ENCODE data around the gene COPB2. TPM values are rescaled to one million over a fixed set of nuclear protein-coding genes. Genes with fewer than 3 reads are reported as not detected.

Gene COPB2
- polyA plus RNA-seq, 2 donors: 23.2 to 50.6 TPM

DNA sequence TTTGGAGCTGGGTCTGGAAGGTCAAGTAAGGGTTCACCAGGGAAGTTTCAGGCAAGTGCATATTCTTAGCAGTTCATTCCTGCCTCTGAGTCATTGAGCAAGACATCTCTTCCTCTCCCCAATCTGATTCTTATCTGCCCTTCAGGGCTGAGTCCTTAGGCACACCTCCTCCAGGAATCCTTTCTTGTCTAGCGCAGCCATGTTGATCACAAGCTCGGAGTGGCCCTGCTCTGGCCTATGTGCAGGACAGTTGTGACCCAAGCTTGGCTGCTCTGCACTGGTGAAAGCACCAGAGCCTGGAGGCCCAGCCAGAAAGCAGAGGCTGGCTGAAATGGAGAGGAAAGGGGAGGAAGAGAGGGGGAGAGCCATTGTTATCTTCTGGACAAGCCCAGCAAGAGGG lies 76.5 kb downstream of the COPB2 start:
- Histone ChIP-seq H3K27me3 (ENCODE audit: control insufficient read depth in 1 of 2, insufficient read depth in 2 of 2, low read length in 2 of 2) (no peaks in the 10 kb centered on the region), H3K36me3 (ENCODE audit: control insufficient read depth in 2 of 2, insufficient read depth in 2 of 2, low read length in 1 of 2) (no peaks in the 10 kb centered on the region), H3K4me3 (ENCODE audit: low read depth in 1 of 2, low read length in 2 of 2) (no peak overlapping the region), H3K27ac (ENCODE audit: low read depth in 2 of 2, low read length in 1 of 2) (no peak overlapping the region), H3K4me1 (ENCODE audit: control insufficient read depth in 2 of 2, insufficient read depth in 2 of 2, low read length in 1 of 2) (no peaks in the 10 kb centered on the region), H3K9me3 (ENCODE audit: control insufficient read depth in 2 of 2, insufficient read depth in 1 of 2, low read depth in 1 of 2, low read length in 1 of 2) (no peaks in the 10 kb centered on the region)
- WGBS, 2 donors: 92 to 93% methylated on average over 2 of the region's 2 CpGs

DNA sequence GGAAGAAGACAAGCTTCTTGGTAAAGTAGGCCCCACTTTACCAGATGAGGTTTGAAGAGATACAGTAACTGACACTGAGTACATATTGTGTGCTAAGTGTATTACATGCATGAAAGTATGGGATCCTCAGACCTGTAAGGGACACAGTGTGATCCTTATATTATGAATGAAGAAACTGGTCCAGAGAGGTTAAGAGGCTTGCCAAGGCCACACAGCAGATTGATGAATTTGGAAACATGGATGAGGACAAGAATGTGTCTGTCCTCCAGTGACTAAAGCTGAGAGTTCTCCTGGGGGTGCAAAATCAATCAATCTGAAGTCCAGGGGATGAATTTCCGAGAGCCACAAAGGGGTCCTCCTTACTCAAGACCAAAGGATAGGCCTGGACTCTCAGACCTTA lies 77.0 kb downstream of the COPB2 start:
- H3K4me3 ChIP-seq (ENCODE audit: low read depth in 1 of 2, low read length in 2 of 2): no peak overlapping the region
- H3K4me1 ChIP-seq (ENCODE audit: control insufficient read depth in 2 of 2, insufficient read depth in 2 of 2, low read length in 1 of 2): no peaks in the 10 kb centered on the region
- 95 to 97% methylated on average over 1 of the region's 1 CpG for WGBS, 2 donors
- no peaks in the 10 kb centered on the region for H3K27me3 ChIP-seq (ENCODE audit: control insufficient read depth in 1 of 2, insufficient read depth in 2 of 2, low read length in 2 of 2)
- H3K36me3 ChIP-seq (ENCODE audit: control insufficient read depth in 2 of 2, insufficient read depth in 2 of 2, low read length in 1 of 2): no peaks in the 10 kb centered on the region
- no peaks in the 10 kb centered on the region for H3K9me3 ChIP-seq (ENCODE audit: control insufficient read depth in 2 of 2, insufficient read depth in 1 of 2, low read depth in 1 of 2, low read length in 1 of 2)
- H3K27ac ChIP-seq (ENCODE audit: low read depth in 2 of 2, low read length in 1 of 2): no peak overlapping the region

DNA sequence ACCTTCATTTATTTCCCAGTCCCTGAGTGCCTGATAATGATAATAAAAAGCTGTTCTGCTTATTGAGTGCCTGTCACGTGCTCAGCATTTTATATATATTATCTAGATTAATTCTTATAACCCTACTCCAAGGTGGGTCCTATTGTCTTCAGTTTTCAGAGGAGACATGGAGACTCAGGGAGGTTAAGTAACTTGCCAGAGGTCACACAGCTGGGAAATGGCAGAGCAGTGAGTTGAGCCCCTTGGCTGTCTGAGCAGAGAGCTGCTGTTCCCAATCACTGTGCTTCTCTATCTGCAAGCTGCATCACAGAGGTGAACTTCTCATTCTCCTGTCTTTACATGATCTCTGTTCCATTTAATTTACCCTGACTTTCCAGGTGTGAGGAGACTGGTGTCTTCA lies 77.9 kb downstream of the COPB2 start:
- WGBS, 2 donors: 61 to 68% methylated on average over 1 of the region's 1 CpG
- Histone ChIP-seq H3K4me1 (ENCODE audit: control insufficient read depth in 2 of 2, insufficient read depth in 2 of 2, low read length in 1 of 2) (no peaks in the 10 kb centered on the region), H3K9me3 (ENCODE audit: control insufficient read depth in 2 of 2, insufficient read depth in 1 of 2, low read depth in 1 of 2, low read length in 1 of 2) (no peaks in the 10 kb centered on the region), H3K27me3 (ENCODE audit: control insufficient read depth in 1 of 2, insufficient read depth in 2 of 2, low read length in 2 of 2) (no peaks in the 10 kb centered on the region), H3K27ac (ENCODE audit: low read depth in 2 of 2, low read length in 1 of 2) (no peak overlapping the region), H3K4me3 (ENCODE audit: low read depth in 1 of 2, low read length in 2 of 2) (no peak overlapping the region), H3K36me3 (ENCODE audit: control insufficient read depth in 2 of 2, insufficient read depth in 2 of 2, low read length in 1 of 2) (no peaks in the 10 kb centered on the region)

DNA sequence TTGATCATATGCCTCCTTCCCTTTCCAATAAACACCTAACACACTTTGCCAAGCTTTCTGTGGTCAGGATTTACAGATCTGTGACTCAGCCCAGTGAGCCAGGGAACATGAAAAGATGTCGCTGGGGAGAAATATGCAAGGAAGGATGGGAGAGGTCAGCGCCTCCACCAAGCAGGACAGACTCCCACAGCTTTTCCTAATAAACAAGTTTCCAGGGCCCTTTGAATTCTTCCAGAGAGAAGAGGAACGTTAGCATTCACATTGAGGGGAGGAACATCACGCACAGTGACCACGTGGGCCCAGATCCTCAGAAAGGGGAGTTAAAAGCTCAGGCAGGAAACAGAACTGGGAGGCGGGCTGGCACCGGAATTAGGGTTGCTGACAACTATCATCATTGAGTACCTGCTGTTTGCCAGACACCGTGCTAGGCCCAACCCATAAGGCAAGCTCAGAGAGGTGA lies 78.9 kb downstream of the COPB2 start:
- H3K4me1 ChIP-seq (ENCODE audit: control insufficient read depth in 2 of 2, insufficient read depth in 2 of 2, low read length in 1 of 2): no peaks in the 10 kb centered on the region
- H3K36me3 ChIP-seq (ENCODE audit: control insufficient read depth in 2 of 2, insufficient read depth in 2 of 2, low read length in 1 of 2): no peaks in the 10 kb centered on the region
- H3K27ac ChIP-seq (ENCODE audit: low read depth in 2 of 2, low read length in 1 of 2): no peak overlapping the region
- no peaks in the 10 kb centered on the region for H3K9me3 ChIP-seq (ENCODE audit: control insufficient read depth in 2 of 2, insufficient read depth in 1 of 2, low read depth in 1 of 2, low read length in 1 of 2)
- H3K4me3 ChIP-seq (ENCODE audit: low read depth in 1 of 2, low read length in 2 of 2): no peak overlapping the region
- 71 to 84% methylated on average over 8 of the region's 8 CpGs for WGBS, 2 donors
- no peaks in the 10 kb centered on the region for H3K27me3 ChIP-seq (ENCODE audit: control insufficient read depth in 1 of 2, insufficient read depth in 2 of 2, low read length in 2 of 2)

DNA sequence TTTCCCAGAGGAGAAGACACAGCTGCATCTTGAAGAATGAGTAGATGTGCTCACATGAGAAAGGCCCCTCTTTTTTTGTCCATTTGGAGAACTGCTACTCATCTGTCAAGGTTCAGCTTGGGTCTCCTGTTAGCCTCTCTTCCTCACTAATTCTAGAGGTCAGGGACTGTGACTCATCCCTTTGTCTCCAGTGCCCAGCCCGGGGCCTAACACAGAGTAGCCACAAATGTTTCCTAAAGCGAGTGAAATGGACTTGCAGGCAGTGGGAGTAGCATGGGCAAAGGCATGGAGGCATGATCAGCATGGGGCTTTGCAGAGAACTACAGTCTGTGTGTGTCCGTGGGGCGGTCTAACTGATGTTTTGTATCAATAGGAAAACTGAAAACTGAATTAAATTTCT lies 79.6 kb downstream of the COPB2 start:
- H3K27me3 ChIP-seq (ENCODE audit: control insufficient read depth in 1 of 2, insufficient read depth in 2 of 2, low read length in 2 of 2): no peaks in the 10 kb centered on the region
- H3K9me3 ChIP-seq (ENCODE audit: control insufficient read depth in 2 of 2, insufficient read depth in 1 of 2, low read depth in 1 of 2, low read length in 1 of 2): no peaks in the 10 kb centered on the region
- WGBS, 2 donors: 76 to 88% methylated on average over 4 of the region's 4 CpGs
- no peak overlapping the region for H3K27ac ChIP-seq (ENCODE audit: low read depth in 2 of 2, low read length in 1 of 2)
- H3K36me3 ChIP-seq (ENCODE audit: control insufficient read depth in 2 of 2, insufficient read depth in 2 of 2, low read length in 1 of 2): no peaks in the 10 kb centered on the region
- H3K4me3 ChIP-seq (ENCODE audit: low read depth in 1 of 2, low read length in 2 of 2): no peak overlapping the region
- no peaks in the 10 kb centered on the region for H3K4me1 ChIP-seq (ENCODE audit: control insufficient read depth in 2 of 2, insufficient read depth in 2 of 2, low read length in 1 of 2)

DNA sequence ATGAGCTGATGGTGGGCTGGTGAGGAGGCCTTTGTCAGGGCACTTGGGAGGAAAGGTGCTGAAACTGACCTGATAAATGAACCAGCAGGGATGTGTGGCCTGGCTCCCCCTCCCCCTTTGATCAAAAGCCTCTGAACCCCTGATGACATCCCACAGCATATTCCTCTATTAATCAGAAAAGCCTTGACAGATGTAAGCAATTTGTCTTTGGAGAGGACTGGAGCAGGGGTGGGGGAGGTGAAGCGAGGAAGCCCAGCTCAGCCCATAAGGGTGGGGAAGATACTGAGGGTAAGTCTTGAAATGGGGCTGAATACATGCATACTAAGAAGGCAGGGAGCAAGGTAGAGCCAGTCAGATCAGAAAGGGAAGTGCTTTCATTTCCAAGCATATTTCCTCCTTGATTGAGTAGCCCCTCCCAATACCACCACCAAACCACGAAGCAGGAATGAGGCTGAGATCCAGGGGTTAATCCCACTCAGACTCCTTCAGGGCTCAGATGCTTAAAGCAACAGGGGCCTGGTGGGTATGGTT lies 80.3 kb downstream of the COPB2 start:
- Histone ChIP-seq H3K9me3 (ENCODE audit: control insufficient read depth in 2 of 2, insufficient read depth in 1 of 2, low read depth in 1 of 2, low read length in 1 of 2) (no peaks in the 10 kb centered on the region), H3K27ac (ENCODE audit: low read depth in 2 of 2, low read length in 1 of 2) (no peak overlapping the region), H3K36me3 (ENCODE audit: control insufficient read depth in 2 of 2, insufficient read depth in 2 of 2, low read length in 1 of 2) (no peaks in the 10 kb centered on the region), H3K4me1 (ENCODE audit: control insufficient read depth in 2 of 2, insufficient read depth in 2 of 2, low read length in 1 of 2) (no peaks in the 10 kb centered on the region), H3K4me3 (ENCODE audit: low read depth in 1 of 2, low read length in 2 of 2) (no peak overlapping the region), H3K27me3 (ENCODE audit: control insufficient read depth in 1 of 2, insufficient read depth in 2 of 2, low read length in 2 of 2) (no peaks in the 10 kb centered on the region)
- WGBS, 2 donors: 50 to 51% methylated on average over 2 of the region's 2 CpGs

DNA sequence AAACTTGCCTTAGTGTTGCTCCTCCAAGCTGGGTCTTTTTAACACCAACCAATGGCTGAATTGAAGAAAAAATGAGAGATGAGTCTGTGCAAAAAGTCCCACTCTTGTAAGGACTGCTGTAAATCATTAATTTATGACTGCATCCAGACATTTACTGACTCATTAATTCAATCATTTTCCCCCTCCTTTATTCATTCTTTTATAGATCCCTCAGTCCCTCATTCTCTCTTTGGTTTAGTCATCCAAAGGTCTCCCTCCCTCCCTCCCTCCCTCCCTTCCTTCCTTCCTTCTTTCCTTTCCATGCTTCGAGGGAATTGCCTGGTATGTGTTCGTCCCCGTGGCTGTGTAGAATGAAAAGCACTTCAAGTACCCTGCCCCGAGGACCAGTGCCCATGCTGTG lies 80.9 kb downstream of the COPB2 start:
- Histone ChIP-seq H3K27ac (ENCODE audit: low read depth in 2 of 2, low read length in 1 of 2) (no peak overlapping the region), H3K9me3 (ENCODE audit: control insufficient read depth in 2 of 2, insufficient read depth in 1 of 2, low read depth in 1 of 2, low read length in 1 of 2) (no peaks in the 10 kb centered on the region), H3K36me3 (ENCODE audit: control insufficient read depth in 2 of 2, insufficient read depth in 2 of 2, low read length in 1 of 2) (no peaks in the 10 kb centered on the region), H3K4me3 (ENCODE audit: low read depth in 1 of 2, low read length in 2 of 2) (no peak overlapping the region), H3K27me3 (ENCODE audit: control insufficient read depth in 1 of 2, insufficient read depth in 2 of 2, low read length in 2 of 2) (no peaks in the 10 kb centered on the region), H3K4me1 (ENCODE audit: control insufficient read depth in 2 of 2, insufficient read depth in 2 of 2, low read length in 1 of 2) (no peaks in the 10 kb centered on the region)
- 63 to 75% methylated on average over 4 of the region's 4 CpGs for WGBS, 2 donors

DNA sequence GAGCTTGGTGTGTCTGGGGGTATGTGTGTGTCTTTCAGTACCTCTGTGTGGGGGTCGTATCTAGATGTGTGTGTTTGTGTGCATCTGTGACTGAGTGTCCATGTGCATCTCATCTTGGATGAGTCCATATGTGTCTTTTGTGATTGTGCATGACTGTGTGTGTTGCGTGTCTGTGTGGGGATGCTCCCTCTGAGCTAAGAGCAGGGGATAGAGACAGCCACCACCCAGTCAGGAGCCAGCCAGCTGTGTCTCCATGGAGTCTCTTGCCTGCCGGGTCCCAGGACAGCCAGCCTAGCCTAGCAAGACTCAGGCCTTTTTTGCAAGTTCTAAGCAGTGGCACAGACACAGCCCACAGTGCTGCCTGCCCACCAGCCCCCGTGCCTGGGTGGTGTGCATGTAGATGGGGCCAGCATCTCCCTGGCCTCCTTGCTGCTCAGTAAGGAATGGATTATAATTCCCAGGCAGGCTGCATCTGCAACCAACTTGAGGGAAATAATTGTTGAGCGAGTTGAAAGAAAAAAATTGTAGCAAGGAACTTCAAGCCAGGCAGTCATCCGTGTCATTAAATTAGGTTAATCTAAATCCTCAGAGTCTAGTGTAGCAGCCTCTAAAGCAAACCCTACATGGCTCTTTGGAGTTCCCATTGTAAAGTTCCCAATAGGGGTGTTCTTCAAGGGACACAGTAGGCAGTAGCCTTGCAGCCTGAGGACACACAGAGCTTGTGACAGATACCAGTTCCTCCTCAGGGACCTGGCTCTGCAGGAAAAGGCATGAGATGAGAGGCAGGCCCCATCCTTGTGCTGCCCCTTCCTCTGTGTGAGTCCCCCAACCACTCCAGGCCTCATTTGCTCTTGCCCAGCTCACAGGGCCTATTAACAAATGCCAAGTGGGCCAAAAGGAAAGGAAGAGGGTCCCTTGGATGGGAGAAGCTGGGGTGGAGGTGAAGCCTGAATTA lies 81.6 kb downstream of the COPB2 start:
- H3K9me3 ChIP-seq (ENCODE audit: control insufficient read depth in 2 of 2, insufficient read depth in 1 of 2, low read depth in 1 of 2, low read length in 1 of 2): no peaks in the 10 kb centered on the region
- WGBS, 2 donors: 90 to 93% methylated on average over 6 of the region's 6 CpGs
- no peaks in the 10 kb centered on the region for H3K4me1 ChIP-seq (ENCODE audit: control insufficient read depth in 2 of 2, insufficient read depth in 2 of 2, low read length in 1 of 2)
- H3K36me3 ChIP-seq (ENCODE audit: control insufficient read depth in 2 of 2, insufficient read depth in 2 of 2, low read length in 1 of 2): no peaks in the 10 kb centered on the region
- H3K27me3 ChIP-seq (ENCODE audit: control insufficient read depth in 1 of 2, insufficient read depth in 2 of 2, low read length in 2 of 2): no peaks in the 10 kb centered on the region
- H3K4me3 ChIP-seq (ENCODE audit: low read depth in 1 of 2, low read length in 2 of 2): no peak overlapping the region
- H3K27ac ChIP-seq (ENCODE audit: low read depth in 2 of 2, low read length in 1 of 2): no peak overlapping the region

All from esophagus (tissue), 2 donors.